ENCODE measurements around the gene POU2AF3.

DNA sequence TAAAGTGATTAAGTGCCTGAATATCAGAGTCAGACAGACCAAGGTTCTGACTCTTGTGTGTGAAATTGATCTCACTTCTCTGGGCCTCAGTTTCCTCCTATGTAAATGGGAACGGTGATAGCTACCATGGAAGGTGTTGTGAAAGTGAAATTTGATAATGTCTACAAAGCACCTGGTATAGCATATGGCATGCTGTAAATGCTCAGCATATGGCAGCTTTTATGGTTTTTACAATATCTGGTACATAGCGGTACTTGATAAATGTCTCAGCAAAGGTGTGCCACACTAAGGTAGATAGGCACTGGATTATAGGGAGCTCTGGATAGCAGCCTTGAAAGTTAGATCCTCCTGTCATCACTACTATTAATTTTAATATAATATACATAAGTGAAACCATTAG, 32.9 kb upstream of the POU2AF3 start:
- TF ChIP-seq, protein P1, sequence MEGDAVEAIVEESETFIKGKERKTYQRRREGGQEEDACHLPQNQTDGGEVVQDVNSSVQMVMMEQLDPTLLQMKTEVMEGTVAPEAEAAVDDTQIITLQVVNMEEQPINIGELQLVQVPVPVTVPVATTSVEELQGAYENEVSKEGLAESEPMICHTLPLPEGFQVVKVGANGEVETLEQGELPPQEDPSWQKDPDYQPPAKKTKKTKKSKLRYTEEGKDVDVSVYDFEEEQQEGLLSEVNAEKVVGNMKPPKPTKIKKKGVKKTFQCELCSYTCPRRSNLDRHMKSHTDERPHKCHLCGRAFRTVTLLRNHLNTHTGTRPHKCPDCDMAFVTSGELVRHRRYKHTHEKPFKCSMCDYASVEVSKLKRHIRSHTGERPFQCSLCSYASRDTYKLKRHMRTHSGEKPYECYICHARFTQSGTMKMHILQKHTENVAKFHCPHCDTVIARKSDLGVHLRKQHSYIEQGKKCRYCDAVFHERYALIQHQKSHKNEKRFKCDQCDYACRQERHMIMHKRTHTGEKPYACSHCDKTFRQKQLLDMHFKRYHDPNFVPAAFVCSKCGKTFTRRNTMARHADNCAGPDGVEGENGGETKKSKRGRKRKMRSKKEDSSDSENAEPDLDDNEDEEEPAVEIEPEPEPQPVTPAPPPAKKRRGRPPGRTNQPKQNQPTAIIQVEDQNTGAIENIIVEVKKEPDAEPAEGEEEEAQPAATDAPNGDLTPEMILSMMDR (conservative IDR thresholded peaks at IDR 0.05), result no peak
- TF ChIP-seq EZH2 (IDR thresholded peaks at IDR 0.05; ENCODE audit: low read depth), result no peak
